ENCODE results near the gene GLRX. TPM values are rescaled to one million over a fixed set of nuclear protein-coding genes. Genes with fewer than 3 reads are reported as not detected.

GLRX gene
- total RNA-seq, 2 donors from 2014 or later: 8.6 to 17.6 TPM

GRCh38 chr5:95858661-95859595 lies 36.4 kb upstream of the GLRX start:
- H3K4me1 ChIP-seq: peaks cover 63% of the 10 kb centered on the region
- intact Hi-C loops (cut with DNase I): loop anchor here (10.0 kb wide), 1 partner anchor 476 kb away; no protein-coding TSS in a partner anchor
- H3K36me3 ChIP-seq (replicated peaks in 1 of 2; ENCODE audit: insufficient read depth in 1 of 2, low read depth in 2 of 2): no peaks in the 10 kb centered on the region
- ATAC-seq: peak; percentile 81
- H3K27me3 ChIP-seq: no peaks in the 10 kb centered on the region
- no peak overlapping the region for H3K4me3 ChIP-seq
- H3K9me3 ChIP-seq: no peaks in the 10 kb centered on the region
- peak overlapping the region; percentile 72 to 89 (median 79) for H3K27ac ChIP-seq
- DNase-seq: peak; percentile 84 to 91 (median 86)
- TF ChIP-seq CTCF (IDR thresholded peaks at IDR 0.05): peak; percentile 97 to 99 (median 98)
- TF ChIP-seq POLR2A (IDR thresholded peaks at IDR 0.05): peak in 2 of 3 donors; percentile 41 to 42
- 8 to 15% methylated on average over 12 to 28 of the region's 28 CpGs for WGBS, 2 donors

GRCh38 chr5:95858023-95858461 lies 35.5 kb upstream of the GLRX start:
- Histone ChIP-seq H3K4me3 (no peak overlapping the region), H3K27ac (peak overlapping the region; percentile 72 to 89 (median 79)), H3K4me1 (peaks cover 57% of the 10 kb centered on the region), H3K9me3 (no peaks in the 10 kb centered on the region), H3K27me3 (no peaks in the 10 kb centered on the region), H3K36me3 (replicated peaks in 1 of 2; ENCODE audit: insufficient read depth in 1 of 2, low read depth in 2 of 2) (no peaks in the 10 kb centered on the region)
- TF ChIP-seq CTCF (IDR thresholded peaks at IDR 0.05) (no peak), POLR2A (IDR thresholded peaks at IDR 0.05) (no peak)
- DNase-seq: peak in 2 of 4 donors; percentile 34 to 49
- WGBS, 2 donors: 78 to 81% methylated on average over 8 of the region's 8 CpGs
- intact Hi-C loops (cut with DNase I): loop anchor here (10.0 kb wide), 1 partner anchor 477 kb away; no protein-coding TSS in a partner anchor
- ATAC-seq: peak; percentile 7

- Histone ChIP-seq H3K4me1 (peaks cover 50% of the 10 kb centered on the region), H3K9me3 (no peaks in the 10 kb centered on the region), H3K4me3 (no peak overlapping the region), H3K27ac (peak overlapping the region; percentile 72 to 89 (median 79)), H3K27me3 (no peaks in the 10 kb centered on the region), H3K36me3 (replicated peaks in 1 of 2; ENCODE audit: insufficient read depth in 1 of 2, low read depth in 2 of 2) (no peaks in the 10 kb centered on the region)
- DNase-seq: peak; percentile 74 to 86 (median 76)
- ATAC-seq: peak; percentile 72
- 53 to 56% methylated on average over 11 to 12 of the region's 12 CpGs for WGBS, 2 donors
- TF ChIP-seq POLR2A (IDR thresholded peaks at IDR 0.05) (peak in 1 of 3 donors; percentile 27), CTCF (IDR thresholded peaks at IDR 0.05) (no peak)
- intact Hi-C loops (cut with DNase I): loop anchor here (10.0 kb wide), 1 partner anchor 477 kb away; no protein-coding TSS in a partner anchor
Observed at GRCh38 chr5:95857185-95857945, 34.8 kb upstream of the GLRX start.

GRCh38 chr5:95856501-95856981 lies 34.0 kb upstream of the GLRX start:
- WGBS, 2 donors: 68 to 69% methylated on average over 7 of the region's 7 CpGs
- no peak for TF ChIP-seq POLR2A (IDR thresholded peaks at IDR 0.05)
- TF ChIP-seq CTCF (IDR thresholded peaks at IDR 0.05): no peak
- no peak for DNase-seq
- intact Hi-C loops (cut with DNase I): loop anchor here (10.0 kb wide), 1 partner anchor 478 kb away; no protein-coding TSS in a partner anchor
- no peak overlapping the region for H3K4me3 ChIP-seq
- H3K27me3 ChIP-seq: no peaks in the 10 kb centered on the region
- no peak for ATAC-seq
- peak overlapping the region; percentile 23 to 89 (median 78) for H3K27ac ChIP-seq
- peaks cover 42% of the 10 kb centered on the region for H3K4me1 ChIP-seq
- no peaks in the 10 kb centered on the region for H3K9me3 ChIP-seq
- no peaks in the 10 kb centered on the region for H3K36me3 ChIP-seq (replicated peaks in 1 of 2; ENCODE audit: insufficient read depth in 1 of 2, low read depth in 2 of 2)
